ENCODE data around the gene USE1. TPM values are rescaled to one million over a fixed set of nuclear protein-coding genes. Genes with fewer than 3 reads are reported as not detected.

USE1 gene
- total RNA-seq, 1 experiment from 2014 or later: 27.5 TPM

- Histone ChIP-seq H3K27ac (ENCODE audit: low read depth, low read length) (peak overlapping the region; percentile 80; the same call in 1 of the 2 replicates), H3K36me3 (ENCODE audit: control insufficient read depth in 1 of 2, insufficient read depth in 2 of 2, low read length in 2 of 2) (no peaks in the 10 kb centered on the region), H3K27me3 (ENCODE audit: insufficient read depth, low read length) (no peaks in the 10 kb centered on the region), H3K9me3 (ENCODE audit: control insufficient read depth in 1 of 2, insufficient read depth in 1 of 2, low read depth in 1 of 2, low read length in 2 of 2) (no peaks in the 10 kb centered on the region), H3K4me3 (replicated peaks in 1 of 2; ENCODE audit: low read depth in 1 of 2, low read length in 2 of 2) (no peak overlapping the region), H4K20me1 (ENCODE audit: insufficient read depth) (no peaks in the 10 kb centered on the region), H3K4me1 (ENCODE audit: control insufficient read depth in 1 of 2, insufficient read depth in 2 of 2, low read length in 2 of 2) (peaks cover 42 to 58% of the 10 kb centered on the region in 2 experiments), H3K4me2 (ENCODE audit: low read length) (peak overlapping the region; percentile 94), H3K79me2 (ENCODE audit: insufficient read depth, low read length) (peaks cover 20% of the 10 kb centered on the region), H3K9me2 (ENCODE audit: insufficient read depth) (no peaks in the 10 kb centered on the region), H2AFZ (ENCODE audit: low read depth, low read length, poor library complexity, severe bottlenecking) (peak overlapping the region; percentile 5), H3K9ac (ENCODE audit: low read length) (no peak overlapping the region; the same call in 1 of the 2 replicates)
- ATAC-seq: no peak
- ChIA-PET CTCF (interaction anchor here (0.9 to 1.2 kb wide), 2 partner anchors 13 to 19 kb away, joined by 5 to 7 read pairs; partner anchors contain the start of gene BABAM1), RAD21 (ENCODE audit: low non-redundant PET in 1 of 2, low total read pairs in 2 of 2, uncharacterized antibody in 2 of 2, unreplicated experiment in 2 of 2) (interaction anchor here in 1 of 2 experiments (1.0 kb wide), 1 partner anchor 13 kb away, joined by 3 read pairs; no protein-coding TSS in a partner anchor), POLR2A (interaction anchor here (0.7 to 1.9 kb wide), 3 partner anchors 13 to 28 kb away, joined by 3 to 9 read pairs (median 7); partner anchors contain the start of gene OCEL1)
- intact Hi-C loops (cut with micrococcal nuclease): no loop called here
- TF ChIP-seq MAX (IDR thresholded peaks at IDR 0.05) (no peak), POLR2AphosphoS5 (IDR thresholded peaks at IDR 0.05; ENCODE audit: low read depth, low read length) (no peak), SP1 (IDR thresholded peaks at IDR 0.05; ENCODE audit: low read depth) (no peak), REST (IDR thresholded peaks at IDR 0.05; ENCODE audit: low read depth) (no peak), RAD21 (IDR thresholded peaks at IDR 0.05; ENCODE audit: low read depth) (no peak), POLR2A (IDR thresholded peaks at IDR 0.05; ENCODE audit: borderline replicate concordance, extremely low read depth, insufficient read depth, insufficient read length) (no peak), ZNF274 (IDR thresholded peaks at IDR 0.05; ENCODE audit: low read depth, low read length) (no peak), EZH2phosphoT487 (IDR thresholded peaks at IDR 0.05; ENCODE audit: borderline replicate concordance) (no peak), CTCF (IDR thresholded peaks at IDR 0.05 in 2 of 3, conservative IDR thresholded peaks at IDR 0.05 in 1 of 3; ENCODE audit: borderline replicate concordance in 1 of 3, insufficient read depth in 1 of 3, low read depth in 2 of 3, low read length in 2 of 3) (no peak), CEBPB (IDR thresholded peaks at IDR 0.05; ENCODE audit: low read depth) (no peak), ZFX (IDR thresholded peaks at IDR 0.05) (no peak), JUND (IDR thresholded peaks at IDR 0.05) (no peak), ZBTB33 (IDR thresholded peaks at IDR 0.05; ENCODE audit: extremely low read depth, insufficient replicate concordance, low read length) (no peak), EGR1 (IDR thresholded peaks at IDR 0.05; ENCODE audit: low read depth) (no peak), SRF (IDR thresholded peaks at IDR 0.05; ENCODE audit: low read depth) (no peak), CBX3 (IDR thresholded peaks at IDR 0.05; ENCODE audit: low read depth) (no peak)
- no TSS peak for BruUV-seq (replicated peaks)
- no peak for DNase-seq (ENCODE audit: low read depth, low spot score)
These were observed 33.0 kb downstream of the USE1 start for GRCh38 chr19:17248011-17248776.

Data from HCT116 (cell line).